H9 (cell line): ENCODE results near the gene CACNA1I. TPM values are rescaled to one million over a fixed set of nuclear protein-coding genes. Genes with fewer than 3 reads are reported as not detected.

Experiments used
- DNase-seq: peaks from one replicate; pipeline ENCODE4 v3.0.0-alpha.2; 2017
- H2AFZ ChIP-seq: one replicate; pipeline ENCODE4 v1.6.1; 2013; ENCODE audit warnings: mild to moderate bottlenecking, low read length, control low read depth, moderate library complexity
- H2AK5ac ChIP-seq: 2 replicates; pipeline ENCODE4 v1.6.1; 2013; ENCODE audit warnings: low read length, control low read depth, mixed read lengths; ENCODE audit not compliant: insufficient read length
- H2BK120ac ChIP-seq: one replicate; pipeline ENCODE4 v1.6.1; 2013; ENCODE audit warnings: low read depth, mild to moderate bottlenecking, low read length, control low read depth, inconsistent platforms; ENCODE audit not compliant: poor library complexity, severe bottlenecking
- H2BK12ac ChIP-seq: 2 replicates; pipeline ENCODE4 v1.6.1; 2013; ENCODE audit warnings: low read length, control low read depth, mixed read lengths, low read depth; ENCODE audit not compliant: insufficient read length
- H2BK15ac ChIP-seq: 2 replicates; pipeline ENCODE4 v1.6.1; 2013; ENCODE audit warnings: low read depth, low read length, control low read depth
- H2BK20ac ChIP-seq: one replicate; pipeline ENCODE4 v1.6.1; 2013; ENCODE audit warnings: low read depth, mild to moderate bottlenecking, low read length, control low read depth, inconsistent platforms; ENCODE audit not compliant: poor library complexity, severe bottlenecking
- H2BK5ac ChIP-seq: 2 replicates; pipeline ENCODE4 v1.6.1; 2013; ENCODE audit warnings: low read length, control low read depth, mixed read lengths; ENCODE audit not compliant: insufficient read length
- H3K14ac ChIP-seq: 2 replicates; pipeline ENCODE4 v1.6.1; 2013; ENCODE audit warnings: low read length, control low read depth; ENCODE audit not compliant: insufficient read depth
- H3K18ac ChIP-seq: 2 replicates; pipeline ENCODE4 v1.6.1; 2013; ENCODE audit warnings: low read depth, mild to moderate bottlenecking, mixed read lengths, low read length, control low read depth; ENCODE audit not compliant: insufficient read length
- H3K23ac ChIP-seq: 2 replicates; pipeline ENCODE4 v1.6.1; 2013; ENCODE audit warnings: low read length, control low read depth, mixed read lengths, low read depth; ENCODE audit not compliant: insufficient read length
- H3K23me2 ChIP-seq: 2 replicates; pipeline ENCODE4 v1.6.1; 2013; ENCODE audit warnings: low read depth, mild to moderate bottlenecking, mixed read lengths, low read length, control low read depth; ENCODE audit not compliant: insufficient read length, poor library complexity, severe bottlenecking
- H3K27ac ChIP-seq: 2 replicates; pipeline ENCODE4 v1.5.1; 2013; ENCODE audit warnings: low read length, control low read depth, mixed read lengths, low read depth; ENCODE audit not compliant: insufficient read length
- H3K27me3 ChIP-seq: 2 replicates; pipeline ENCODE4 v1.6.1; 2013; ENCODE audit warnings: low read length, control low read depth, inconsistent platforms; ENCODE audit not compliant: insufficient read depth
- H3K4ac ChIP-seq: 2 replicates; pipeline ENCODE4 v1.6.1; 2013; ENCODE audit warnings: low read depth, mild to moderate bottlenecking, control low read depth, inconsistent platforms, low read length, moderate library complexity
- H3K4me1 ChIP-seq: 2 replicates; pipeline ENCODE4 v1.6.1; 2013; ENCODE audit warnings: low read length, control low read depth, inconsistent platforms; ENCODE audit not compliant: insufficient read depth
- H3K4me2 ChIP-seq: 2 replicates; pipeline ENCODE4 v1.6.1; 2013; ENCODE audit warnings: low read length, control low read depth, mixed read lengths; ENCODE audit not compliant: insufficient read length, insufficient read depth
- H3K56ac ChIP-seq: 2 replicates; pipeline ENCODE4 v1.6.1; 2013; ENCODE audit warnings: low read depth, mild to moderate bottlenecking, mixed read lengths, low read length, control low read depth; ENCODE audit not compliant: insufficient read length
- H3K79me1 ChIP-seq: 2 replicates; pipeline ENCODE4 v1.6.1; 2013; ENCODE audit warnings: low read depth, mild to moderate bottlenecking, moderate library complexity, low read length, control low read depth, inconsistent platforms; ENCODE audit not compliant: insufficient read depth, poor library complexity, severe bottlenecking
- H3K79me2 ChIP-seq: 2 replicates; pipeline ENCODE4 v1.6.1; 2013; ENCODE audit warnings: low read length, control low read depth, inconsistent platforms; ENCODE audit not compliant: insufficient read depth
- H3K9ac ChIP-seq: 2 replicates; pipeline ENCODE4 v1.6.1; 2013; ENCODE audit warnings: low read length, control low read depth, mixed read lengths; ENCODE audit not compliant: insufficient read length; ENCODE audit errors: extremely low read depth
- H3K9me3 ChIP-seq: one replicate; pipeline ENCODE4 v1.6.1; 2013; ENCODE audit warnings: low read depth, low read length, inconsistent platforms; ENCODE audit not compliant: control insufficient read depth
- H3T11ph ChIP-seq: one replicate; pipeline ENCODE4 v1.6.1; 2013; ENCODE audit warnings: mild to moderate bottlenecking, low read length, control low read depth, inconsistent platforms
- H4K20me1 ChIP-seq: one replicate; pipeline ENCODE4 v1.6.1; 2013; ENCODE audit not compliant: control insufficient read depth, insufficient read length, insufficient read depth
- H4K5ac ChIP-seq: 2 replicates; pipeline ENCODE4 v1.6.1; 2013; ENCODE audit warnings: low read depth, mild to moderate bottlenecking, mixed read lengths, low read length, control low read depth; ENCODE audit not compliant: insufficient read length
- H4K8ac ChIP-seq: replicated peaks from 2 replicates; pipeline ENCODE4 v1.6.1; 2013; ENCODE audit warnings: low read length, control low read depth, mixed read lengths, low read depth; ENCODE audit not compliant: insufficient read length
- H4K91ac ChIP-seq: 2 replicates; pipeline ENCODE4 v1.6.1; 2013; ENCODE audit warnings: low read depth, mild to moderate bottlenecking, moderate library complexity, mixed read lengths, low read length, control low read depth; ENCODE audit not compliant: insufficient read length
- H3K27ac Mint-ChIP-seq, 3 experiments: 2 replicates in 2 of 3; 3 replicates in 1 of 3; pipeline ENCODE4 v1.8.0; 2020 to 2021; ENCODE audit warnings: mixed read lengths in 3 of 3, mild to moderate bottlenecking in 1 of 3, moderate library complexity in 1 of 3
- H3K27me3 Mint-ChIP-seq: 2 replicates; pipeline ENCODE4 v1.8.0; 2021; ENCODE audit warnings: low read depth, mild to moderate bottlenecking, moderate library complexity, mixed read lengths
- H3K36me3 Mint-ChIP-seq, 3 experiments: 2 replicates in 2 of 3; 3 replicates in 1 of 3; pipeline ENCODE4 v1.8.0; 2020 to 2021; ENCODE audit warnings: low read depth in 3 of 3, mixed read lengths in 3 of 3; ENCODE audit not compliant: insufficient read depth in 1 of 3
- H3K4me1 Mint-ChIP-seq, 2 experiments: 2 replicates each; pipeline ENCODE4 v1.8.0; 2020; ENCODE audit warnings: mixed read lengths in 2 of 2
- H3K4me3 Mint-ChIP-seq, 2 experiments: 2 replicates in 1 of 2; 3 replicates in 1 of 2; pipeline ENCODE4 v1.8.0; 2020 to 2021; ENCODE audit warnings: mild to moderate bottlenecking in 2 of 2, mixed read lengths in 2 of 2, moderate library complexity in 1 of 2
- H3K9me3 Mint-ChIP-seq, 2 experiments: 2 replicates in 1 of 2; 3 replicates in 1 of 2; pipeline ENCODE4 v1.8.0; 2020; ENCODE audit warnings: mild to moderate bottlenecking in 2 of 2, mixed read lengths in 2 of 2, moderate library complexity in 1 of 2
- WGBS: extraction: QIAGEN DNeasy Blood & Tissue Kit; methylation state at CpG from one replicate; pipeline ENCODE4 v1.1.7; 2013; ENCODE audit warnings: missing lambda C conversion rate, low lambda C conversion rate, mixed read lengths; ENCODE audit not compliant: insufficient read length; ENCODE audit errors: extremely low coverage; 5-methylcytosine and 5-hydroxymethylcytosine counted together
- total RNA-seq: library from RNA; stranded (reverse); gene quantifications from 2 replicates; pipeline ENCODE4 v1.2.1, GENCODE V29; 2021
- TF ChIP-seq, protein P1 (sequence below): fragments of 200-600 bp; sonication (generic); conservative IDR thresholded peaks from 3 replicates; pipeline ENCODE4 v1.8.0; 2021; ENCODE audit warnings: antibody characterized with exemption, mild to moderate bottlenecking

CACNA1I gene
- total RNA-seq, 1 experiment from 2014 or later, result 0.50 TPM

DNA sequence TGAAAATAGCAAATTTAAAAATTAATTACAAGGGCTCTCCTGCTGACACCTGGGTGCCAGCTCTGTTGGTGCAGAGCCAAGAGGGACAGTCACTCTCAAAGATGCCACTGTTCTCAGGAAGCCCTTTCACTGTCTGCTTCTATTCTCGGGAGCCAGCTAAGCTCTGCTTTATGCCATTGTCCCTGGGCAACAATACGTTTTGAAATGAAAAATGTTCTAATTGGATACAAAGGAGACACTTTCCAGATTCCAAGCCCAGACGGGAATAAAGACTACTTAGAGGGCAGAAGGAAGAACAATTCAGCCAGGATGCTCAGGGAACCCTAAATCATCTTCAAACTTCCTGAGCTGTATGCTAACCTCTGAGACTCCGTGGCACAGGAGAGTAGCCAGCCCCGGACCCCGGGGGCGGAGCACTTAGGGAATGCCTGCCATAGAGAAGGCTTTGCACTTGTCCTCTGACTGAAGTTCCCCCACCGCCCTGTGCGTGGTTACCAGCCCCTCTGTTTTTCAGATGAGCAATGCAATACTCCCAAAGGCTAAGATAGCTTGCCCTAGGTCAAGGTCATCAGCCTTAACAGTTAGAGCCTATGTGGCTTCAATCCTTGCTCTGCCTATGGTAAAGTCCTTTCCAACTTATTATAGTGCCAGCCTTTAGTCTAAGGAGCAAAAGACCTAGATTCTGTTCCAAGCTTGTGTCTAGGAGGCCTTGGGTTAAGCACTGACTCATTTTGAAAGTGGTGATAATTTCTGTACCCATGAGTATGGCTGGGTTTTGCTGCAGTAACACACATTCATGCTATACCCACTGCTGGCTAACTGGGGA lies 150.9 kb downstream of the CACNA1I start:
- H2AK5ac ChIP-seq, result no peak overlapping the region
- no peak overlapping the region for H3K18ac ChIP-seq
- H4K20me1 ChIP-seq, result no peaks in the 10 kb centered on the region
- Mint-ChIP-seq H3K27me3 (peaks cover 13% of the 10 kb centered on the region), H3K9me3 (no peaks in the 10 kb centered on the region), H3K27ac (no peak overlapping the region), H3K36me3 (no peaks in the 10 kb centered on the region), H3K4me3 (no peak overlapping the region), H3K4me1 (peaks cover 13 to 19% of the 10 kb centered on the region in 2 experiments)
- H3K23ac ChIP-seq, result no peak overlapping the region
- no peak overlapping the region for H2AFZ ChIP-seq
- no peak overlapping the region for H2BK5ac ChIP-seq
- no peak overlapping the region for H2BK12ac ChIP-seq
- no peaks in the 10 kb centered on the region for H3K27me3 ChIP-seq
- H3K79me1 ChIP-seq, result no peaks in the 10 kb centered on the region
- H3K27ac ChIP-seq, result no peak overlapping the region
- no peaks in the 10 kb centered on the region for H3K4me1 ChIP-seq
- H3K14ac ChIP-seq, result no peak overlapping the region; the same call in 1 of the 2 replicates
- H3K4ac ChIP-seq, result no peak overlapping the region
- TF ChIP-seq, protein P1, sequence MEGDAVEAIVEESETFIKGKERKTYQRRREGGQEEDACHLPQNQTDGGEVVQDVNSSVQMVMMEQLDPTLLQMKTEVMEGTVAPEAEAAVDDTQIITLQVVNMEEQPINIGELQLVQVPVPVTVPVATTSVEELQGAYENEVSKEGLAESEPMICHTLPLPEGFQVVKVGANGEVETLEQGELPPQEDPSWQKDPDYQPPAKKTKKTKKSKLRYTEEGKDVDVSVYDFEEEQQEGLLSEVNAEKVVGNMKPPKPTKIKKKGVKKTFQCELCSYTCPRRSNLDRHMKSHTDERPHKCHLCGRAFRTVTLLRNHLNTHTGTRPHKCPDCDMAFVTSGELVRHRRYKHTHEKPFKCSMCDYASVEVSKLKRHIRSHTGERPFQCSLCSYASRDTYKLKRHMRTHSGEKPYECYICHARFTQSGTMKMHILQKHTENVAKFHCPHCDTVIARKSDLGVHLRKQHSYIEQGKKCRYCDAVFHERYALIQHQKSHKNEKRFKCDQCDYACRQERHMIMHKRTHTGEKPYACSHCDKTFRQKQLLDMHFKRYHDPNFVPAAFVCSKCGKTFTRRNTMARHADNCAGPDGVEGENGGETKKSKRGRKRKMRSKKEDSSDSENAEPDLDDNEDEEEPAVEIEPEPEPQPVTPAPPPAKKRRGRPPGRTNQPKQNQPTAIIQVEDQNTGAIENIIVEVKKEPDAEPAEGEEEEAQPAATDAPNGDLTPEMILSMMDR, result no peak
- H2BK120ac ChIP-seq, result no peak overlapping the region
- no peak overlapping the region for H4K5ac ChIP-seq
- H2BK15ac ChIP-seq, result no peak overlapping the region
- WGBS, result no CpG with 5 or more reads among the region's 9 CpGs
- H3K23me2 ChIP-seq, result no peaks in the 10 kb centered on the region
- H3T11ph ChIP-seq, result no peak overlapping the region
- no peak overlapping the region for H3K4me2 ChIP-seq
- H3K79me2 ChIP-seq, result no peaks in the 10 kb centered on the region
- no peak overlapping the region for H2BK20ac ChIP-seq
- DNase-seq, result no peak
- H3K9ac ChIP-seq, result no peak overlapping the region
- no peaks in the 10 kb centered on the region for H3K9me3 ChIP-seq
- no peak overlapping the region for H3K56ac ChIP-seq
- no peak overlapping the region for H4K91ac ChIP-seq
- no peak overlapping the region for H4K8ac ChIP-seq
